ENCODE measurements around the gene TRIM29. TPM values are rescaled to one million over a fixed set of nuclear protein-coding genes. Genes with fewer than 3 reads are reported as not detected.

The TRIM29 gene
- total RNA-seq, 4 donors from 2014 or later: 7.8 to 33.3 (median 9.1) TPM

- DNase-seq: peak in 1 of 3 donors; percentile 19
- TF ChIP-seq CTCF (IDR thresholded peaks at IDR 0.05) (no peak), POLR2A (IDR thresholded peaks at IDR 0.05) (no peak)
- no peak overlapping the region for H3K4me3 ChIP-seq
- H3K9me3 ChIP-seq: no peaks in the 10 kb centered on the region
- H3K27me3 ChIP-seq: no peaks in the 10 kb centered on the region
- no peak overlapping the region for H3K27ac ChIP-seq
- H3K4me1 ChIP-seq: no peaks in the 10 kb centered on the region
- no peaks in the 10 kb centered on the region for H3K36me3 ChIP-seq
Observed at GRCh38 chr11:120065876-120066275, 72.0 kb downstream of the TRIM29 start.

GRCh38 chr11:120065176-120065575 is 72.7 kb downstream of the TRIM29 start:
- H3K4me3 ChIP-seq: no peak overlapping the region
- H3K4me1 ChIP-seq: no peaks in the 10 kb centered on the region
- no peaks in the 10 kb centered on the region for H3K36me3 ChIP-seq
- DNase-seq: no peak
- TF ChIP-seq CTCF (IDR thresholded peaks at IDR 0.05): no peak
- no peak for TF ChIP-seq POLR2A (IDR thresholded peaks at IDR 0.05)
- no peak overlapping the region for H3K27ac ChIP-seq
- H3K9me3 ChIP-seq: no peaks in the 10 kb centered on the region
- H3K27me3 ChIP-seq: no peaks in the 10 kb centered on the region

DNA sequence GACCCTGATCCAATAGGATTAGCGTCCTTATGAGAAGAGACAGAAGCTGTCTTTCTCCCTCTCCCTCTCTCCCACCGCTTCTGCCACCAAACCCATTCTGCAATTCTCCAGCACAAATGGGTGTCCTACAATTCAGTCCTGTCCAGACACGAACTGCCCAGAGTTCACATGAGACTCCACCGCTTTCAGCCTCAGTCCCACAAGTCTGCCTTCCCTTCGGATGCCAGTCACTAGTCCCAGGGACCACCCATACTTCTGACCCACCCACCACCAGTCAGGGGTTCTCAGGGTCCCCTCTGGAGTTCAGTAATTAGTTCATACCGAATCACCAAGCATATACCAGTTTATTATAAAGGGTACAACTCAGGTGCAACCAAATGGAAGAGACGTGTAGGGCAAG is 73.6 kb downstream of the TRIM29 start:
- DNase-seq: peak in 1 of 3 donors; percentile 9
- Histone ChIP-seq H3K36me3 (no peaks in the 10 kb centered on the region), H3K4me3 (no peak overlapping the region), H3K27me3 (no peaks in the 10 kb centered on the region), H3K4me1 (no peaks in the 10 kb centered on the region), H3K27ac (no peak overlapping the region), H3K9me3 (no peaks in the 10 kb centered on the region)
- TF ChIP-seq POLR2A (IDR thresholded peaks at IDR 0.05) (no peak), CTCF (IDR thresholded peaks at IDR 0.05) (no peak)

- no peak for TF ChIP-seq POLR2A (IDR thresholded peaks at IDR 0.05)
- no peak for TF ChIP-seq CTCF (IDR thresholded peaks at IDR 0.05)
Observed at GRCh38 chr11:120063686-120064340, 74.1 kb downstream of the TRIM29 start.

GRCh38 chr11:120062561-120062930 is 75.4 kb downstream of the TRIM29 start:
- DNase-seq: peak in 1 of 3 donors; percentile 6
- H3K4me1 ChIP-seq: no peaks in the 10 kb centered on the region
- no peaks in the 10 kb centered on the region for H3K36me3 ChIP-seq
- no peaks in the 10 kb centered on the region for H3K27me3 ChIP-seq
- H3K4me3 ChIP-seq: no peak overlapping the region
- TF ChIP-seq CTCF (IDR thresholded peaks at IDR 0.05) (no peak), POLR2A (IDR thresholded peaks at IDR 0.05) (no peak)
- H3K27ac ChIP-seq: no peak overlapping the region
- H3K9me3 ChIP-seq: no peaks in the 10 kb centered on the region

More at GRCh38 chr11:120063686-120064340, 74.1 kb downstream of the TRIM29 start:
- no peaks in the 10 kb centered on the region for H3K4me1 ChIP-seq
- DNase-seq: peak in 1 of 3 donors; percentile 14
- no peak overlapping the region for H3K4me3 ChIP-seq
- no peaks in the 10 kb centered on the region for H3K36me3 ChIP-seq
- no peaks in the 10 kb centered on the region for H3K9me3 ChIP-seq
- no peaks in the 10 kb centered on the region for H3K27me3 ChIP-seq
- no peak overlapping the region for H3K27ac ChIP-seq
